MM.1S (cell line): ENCODE data around the gene DNAJC21.

Source experiments
- DNase-seq: peaks from one replicate; pipeline ENCODE4 v3.0.0-alpha.2; 2015
- H2AFZ ChIP-seq: fragments of 300-600 bp; sonication (generic); 2 replicates; pipeline ENCODE4 v1.6.0; 2016; ENCODE audit warnings: antibody characterized with exemption, low read length
- H3F3A ChIP-seq: fragments of 300-600 bp; sonication (generic); 2 replicates; pipeline ENCODE4 v1.6.1; 2016; ENCODE audit warnings: mild to moderate bottlenecking, antibody characterized with exemption, low read length, moderate library complexity, mixed read lengths; ENCODE audit not compliant: insufficient read depth
- H3K27ac ChIP-seq: fragments of 300-600 bp; sonication (generic); 2 replicates; pipeline ENCODE4 v1.5.1; 2016; ENCODE audit warnings: mild to moderate bottlenecking, low read length
- H3K27me3 ChIP-seq: fragments of 300-600 bp; sonication (generic); replicated peaks from 2 replicates; pipeline ENCODE4 v1.6.0; 2016; ENCODE audit warnings: low read length; ENCODE audit not compliant: insufficient read depth
- H3K36me3 ChIP-seq: fragments of 300-600 bp; sonication (generic); replicated peaks from 2 replicates; pipeline ENCODE4 v1.6.1; 2016; ENCODE audit warnings: mild to moderate bottlenecking, low read length, mixed read lengths; ENCODE audit not compliant: insufficient read depth
- H3K4me1 ChIP-seq: fragments of 300-600 bp; sonication (generic); 2 replicates; pipeline ENCODE4 v1.6.1; 2016; ENCODE audit warnings: low read length, mixed read lengths
- H3K4me2 ChIP-seq: fragments of 300-600 bp; sonication (generic); 2 replicates; pipeline ENCODE4 v1.6.0; 2016; ENCODE audit warnings: low read depth, low read length
- H3K4me3 ChIP-seq: fragments of 300-600 bp; sonication (generic); 2 replicates; pipeline ENCODE4 v1.5.1; 2016; ENCODE audit warnings: low read length, mixed read lengths
- H3K79me2 ChIP-seq: fragments of 300-600 bp; sonication (generic); 2 replicates; pipeline ENCODE4 v1.6.1; 2016; ENCODE audit warnings: mixed run types, low read length, mixed read lengths
- H3K9ac ChIP-seq: fragments of 300-600 bp; sonication (generic); 2 replicates; pipeline ENCODE4 v1.6.1; 2016; ENCODE audit warnings: low read length, mixed read lengths
- H3K9me2 ChIP-seq: fragments of 300-600 bp; sonication (generic); replicated peaks from 2 replicates; pipeline ENCODE4 v1.6.1; 2016; ENCODE audit warnings: mild to moderate bottlenecking, low read length, mixed read lengths; ENCODE audit not compliant: insufficient read depth
- H3K9me3 ChIP-seq: fragments of 300-600 bp; sonication (generic); replicated peaks from 2 replicates; pipeline ENCODE4 v1.6.1; 2016; ENCODE audit warnings: mild to moderate bottlenecking, low read length, mixed read lengths; ENCODE audit not compliant: insufficient read depth
- H4K20me1 ChIP-seq: fragments of 300-600 bp; sonication (generic); 2 replicates; pipeline ENCODE4 v1.6.1; 2016; ENCODE audit warnings: mild to moderate bottlenecking, low read length, moderate library complexity, mixed read lengths; ENCODE audit not compliant: insufficient read depth
- CTCF ChIP-seq: fragments of 300-600 bp; sonication (generic); IDR thresholded peaks from 2 replicates; pipeline ENCODE4 v1.5.1; 2016; ENCODE audit warnings: antibody characterized with exemption, low read length, mixed read lengths
- EZH2 ChIP-seq: fragments of 300-600 bp; sonication (generic); optimal IDR thresholded peaks from 2 replicates; pipeline ENCODE3; 2017; ENCODE audit warnings: low read depth, mild to moderate bottlenecking, antibody characterized with exemption, low read length, mixed read lengths
- EZH2phosphoT487 ChIP-seq: fragments of 300-600 bp; sonication (generic); IDR thresholded peaks from 2 replicates; pipeline ENCODE4 v1.6.1; 2018; ENCODE audit warnings: antibody characterized with exemption, low read length

DNAJC21 gene

GRCh38 chr5:34944460-34945047, 15.2 kb downstream of the DNAJC21 start:
- Histone ChIP-seq H3K4me2 (no peak overlapping the region), H3K9me3 (no peaks in the 10 kb centered on the region), H3F3A (no peaks in the 10 kb centered on the region), H3K27me3 (no peaks in the 10 kb centered on the region), H2AFZ (no peak overlapping the region), H3K4me3 (no peak overlapping the region), H4K20me1 (no peaks in the 10 kb centered on the region), H3K27ac (no peak overlapping the region), H3K36me3 (peaks cover 3% of the 10 kb centered on the region; the same call in 1 of the 2 replicates), H3K9ac (no peak overlapping the region), H3K79me2 (no peaks in the 10 kb centered on the region), H3K4me1 (no peaks in the 10 kb centered on the region), H3K9me2 (no peaks in the 10 kb centered on the region)
- DNase-seq, result no peak
- TF ChIP-seq CTCF (no peak), EZH2phosphoT487 (no peak), EZH2 (no peak)

GRCh38 chr5:34957321-34957720, 28.0 kb downstream of the DNAJC21 start:
- Histone ChIP-seq H3K9me2 (no peaks in the 10 kb centered on the region), H3K79me2 (no peaks in the 10 kb centered on the region), H2AFZ (no peak overlapping the region), H3F3A (peaks cover 15% of the 10 kb centered on the region), H3K9me3 (no peaks in the 10 kb centered on the region), H3K27ac (no peak overlapping the region), H3K4me1 (peaks cover 18% of the 10 kb centered on the region), H4K20me1 (no peaks in the 10 kb centered on the region; the same call in 1 of the 2 replicates), H3K36me3 (no peaks in the 10 kb centered on the region), H3K27me3 (no peaks in the 10 kb centered on the region), H3K4me3 (no peak overlapping the region), H3K4me2 (no peak overlapping the region), H3K9ac (no peak overlapping the region)
- no peak for DNase-seq
- TF ChIP-seq EZH2phosphoT487 (no peak), CTCF (no peak), EZH2 (no peak)

GRCh38 chr5:34957857-34958690, 28.7 kb downstream of the DNAJC21 start:
- no peaks in the 10 kb centered on the region; the same call in 1 of the 2 replicates for H4K20me1 ChIP-seq
- no peaks in the 10 kb centered on the region for H3K79me2 ChIP-seq
- H2AFZ ChIP-seq, result no peak overlapping the region
- peaks cover 15% of the 10 kb centered on the region for H3F3A ChIP-seq
- no peak overlapping the region for H3K27ac ChIP-seq
- H3K9me3 ChIP-seq, result no peaks in the 10 kb centered on the region
- no peak overlapping the region for H3K4me3 ChIP-seq
- peaks cover 18% of the 10 kb centered on the region for H3K4me1 ChIP-seq
- no peaks in the 10 kb centered on the region for H3K27me3 ChIP-seq
- no peaks in the 10 kb centered on the region for H3K36me3 ChIP-seq
- peak; percentile 13 for DNase-seq
- H3K9ac ChIP-seq, result no peak overlapping the region
- TF ChIP-seq EZH2, result no peak
- peak; percentile 62 for TF ChIP-seq CTCF
- TF ChIP-seq EZH2phosphoT487, result no peak
- H3K4me2 ChIP-seq, result no peak overlapping the region
- H3K9me2 ChIP-seq, result no peaks in the 10 kb centered on the region
